Hepatocyte (in vitro differentiated cells): ENCODE data around the gene LLPH. TPM values are rescaled to one million over a fixed set of nuclear protein-coding genes. Genes with fewer than 3 reads are reported as not detected.
"Not testable (repeated sequence)": the region's sequence is repeated elsewhere in the genome, so short reads cannot be mapped to it uniquely, and the experiment has no call there.

Source experiments
- DNase-seq: peaks from one replicate; pipeline ENCODE4 v3.0.0-alpha.2; 2016; ENCODE audit warnings: low spot score
- H2AFZ ChIP-seq: fragments of 200-600 bp; sonication (generic); 2 replicates; pipeline ENCODE4 v1.6.0; 2016; ENCODE audit warnings: antibody characterized with exemption, mild to moderate bottlenecking
- H3K27ac ChIP-seq: fragments of 200-600 bp; sonication (generic); 2 replicates; pipeline ENCODE4 v1.5.1; 2016; ENCODE audit warnings: mild to moderate bottlenecking
- H3K27me3 ChIP-seq: fragments of 200-600 bp; sonication (generic); 2 replicates; pipeline ENCODE4 v1.6.1; 2016
- H3K36me3 ChIP-seq: fragments of 200-600 bp; sonication (generic); replicated peaks from 2 replicates; pipeline ENCODE4 v1.5.1; 2016; ENCODE audit warnings: low read depth; ENCODE audit not compliant: insufficient read depth
- H3K4me1 ChIP-seq: fragments of 200-600 bp; sonication (generic); 2 replicates; pipeline ENCODE4 v1.5.1; 2016; ENCODE audit warnings: mild to moderate bottlenecking, moderate library complexity; ENCODE audit not compliant: insufficient read depth
- H3K4me2 ChIP-seq: fragments of 200-600 bp; sonication (generic); 2 replicates; pipeline ENCODE4 v1.6.0; 2016
- H3K4me3 ChIP-seq: fragments of 200-600 bp; sonication (generic); 2 replicates; pipeline ENCODE4 v1.5.1; 2016; ENCODE audit warnings: mild to moderate bottlenecking
- H3K79me2 ChIP-seq: fragments of 200-600 bp; sonication (generic); 2 replicates; pipeline ENCODE4 v1.6.0; 2017; ENCODE audit warnings: mild to moderate bottlenecking
- H3K9me2 ChIP-seq: fragments of 200-600 bp; sonication (generic); replicated peaks from 2 replicates; pipeline ENCODE4 v1.6.0; 2017; ENCODE audit warnings: mild to moderate bottlenecking; ENCODE audit not compliant: insufficient read depth
- H3K9me3 ChIP-seq: fragments of 200-600 bp; sonication (generic); 2 replicates; pipeline ENCODE4 v1.5.1; 2016; ENCODE audit warnings: low read depth, mild to moderate bottlenecking
- H4K20me1 ChIP-seq: fragments of 200-600 bp; sonication (generic); 2 replicates; pipeline ENCODE4 v1.6.0; 2016; ENCODE audit warnings: mild to moderate bottlenecking; ENCODE audit not compliant: insufficient read depth, poor library complexity, severe bottlenecking
- EZH2 ChIP-seq: fragments of 200-600 bp; sonication (generic); IDR thresholded peaks from 2 replicates; pipeline ENCODE4 v1.6.1; 2016; ENCODE audit warnings: antibody characterized with exemption, mild to moderate bottlenecking, borderline replicate concordance
- EZH2phosphoT487 ChIP-seq: fragments of 200-600 bp; sonication (generic); IDR thresholded peaks from one replicate; pipeline ENCODE4 v1.6.1; 2018; ENCODE audit warnings: antibody characterized with exemption, mild to moderate bottlenecking, low read depth, moderate library complexity; ENCODE audit not compliant: unreplicated experiment, severe bottlenecking
- WGBS: methylation state at CpG from one replicate; pipeline ENCODE4 v1.1.6; 2016; ENCODE audit warnings: low lambda C conversion rate; ENCODE audit errors: missing lambda C conversion rate; 5-methylcytosine and 5-hydroxymethylcytosine counted together
- polyA plus RNA-seq: library from polyadenylated mRNA; unstranded; fragments of >200 nt; fragmentation: Nextera tagmentation; extraction: Ambion mirVana; gene quantifications from 2 replicates; pipeline ENCODE4 v1.2.1, GENCODE V29; 2016
- total RNA-seq: library from RNA; depleted of rRNA; stranded (reverse); fragments of >200 nt; gene quantifications from 2 replicates; pipeline ENCODE4 v1.2.3, GENCODE V29; 2014
- TF ChIP-seq, protein P1 (sequence below): fragments of 200-600 bp; sonication (generic); IDR thresholded peaks from 2 replicates; pipeline ENCODE4 v1.5.1; 2016; ENCODE audit warnings: antibody characterized with exemption, mild to moderate bottlenecking; ENCODE audit not compliant: poor library complexity

The LLPH gene
- total RNA-seq (17.4 and 20.3 TPM in 2 replicates), polyA plus RNA-seq (41.1 and 41.4 TPM in 2 replicates)

GRCh38 chr12:66130267-66131066, at the start of gene LLPH:
TSS of gene LLPH (minus strand) at chr12:66130750. CDS start at chr12:66129106, 1,644 bp downstream.
- Histone ChIP-seq H3K9me3 (no peaks in the 10 kb centered on the region), H3K4me1 (peaks cover 20% of the 10 kb centered on the region), H3K36me3 (no peaks in the 10 kb centered on the region), H2AFZ (peak within 1 kb of the TSS; percentile 84), H3K4me2 (peak within 1 kb of the TSS; percentile 88), H3K9me2 (no peaks in the 10 kb centered on the region), H3K27ac (peak within 1 kb of the TSS; percentile 77), H4K20me1 (no peaks in the 10 kb centered on the region), H3K4me3 (peak within 1 kb of the TSS; percentile 90), H3K27me3 (no peaks in the 10 kb centered on the region), H3K79me2 (peaks cover 37% of the 10 kb centered on the region)
- TF ChIP-seq EZH2 (no peak), EZH2phosphoT487 (no peak)
- TF ChIP-seq, protein P1, sequence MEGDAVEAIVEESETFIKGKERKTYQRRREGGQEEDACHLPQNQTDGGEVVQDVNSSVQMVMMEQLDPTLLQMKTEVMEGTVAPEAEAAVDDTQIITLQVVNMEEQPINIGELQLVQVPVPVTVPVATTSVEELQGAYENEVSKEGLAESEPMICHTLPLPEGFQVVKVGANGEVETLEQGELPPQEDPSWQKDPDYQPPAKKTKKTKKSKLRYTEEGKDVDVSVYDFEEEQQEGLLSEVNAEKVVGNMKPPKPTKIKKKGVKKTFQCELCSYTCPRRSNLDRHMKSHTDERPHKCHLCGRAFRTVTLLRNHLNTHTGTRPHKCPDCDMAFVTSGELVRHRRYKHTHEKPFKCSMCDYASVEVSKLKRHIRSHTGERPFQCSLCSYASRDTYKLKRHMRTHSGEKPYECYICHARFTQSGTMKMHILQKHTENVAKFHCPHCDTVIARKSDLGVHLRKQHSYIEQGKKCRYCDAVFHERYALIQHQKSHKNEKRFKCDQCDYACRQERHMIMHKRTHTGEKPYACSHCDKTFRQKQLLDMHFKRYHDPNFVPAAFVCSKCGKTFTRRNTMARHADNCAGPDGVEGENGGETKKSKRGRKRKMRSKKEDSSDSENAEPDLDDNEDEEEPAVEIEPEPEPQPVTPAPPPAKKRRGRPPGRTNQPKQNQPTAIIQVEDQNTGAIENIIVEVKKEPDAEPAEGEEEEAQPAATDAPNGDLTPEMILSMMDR = no peak
- 1% methylated on average over 43 of the region's 49 CpGs for WGBS
- DNase-seq = peak; percentile 94

- TF ChIP-seq, protein P1 = no peak
- TF ChIP-seq EZH2 (no peak), EZH2phosphoT487 (no peak)
- Histone ChIP-seq H3K4me2 (peak overlapping the region; percentile 2), H4K20me1 (no peaks in the 10 kb centered on the region), H3K36me3 (no peaks in the 10 kb centered on the region), H3K9me2 (no peaks in the 10 kb centered on the region), H3K27me3 (peaks cover 6% of the 10 kb centered on the region), H3K4me1 (peaks cover 11% of the 10 kb centered on the region), H3K79me2 (no peaks in the 10 kb centered on the region), H3K4me3 (no peak overlapping the region), H2AFZ (no peak overlapping the region), H3K9me3 (no peaks in the 10 kb centered on the region), H3K27ac (no peak overlapping the region)
- DNase-seq = no peak
- WGBS = 66% methylated on average over 1 of the region's 1 CpG
These were observed 45.8 kb upstream of the LLPH start for GRCh38 chr12:66176105-66176900.

DNA sequence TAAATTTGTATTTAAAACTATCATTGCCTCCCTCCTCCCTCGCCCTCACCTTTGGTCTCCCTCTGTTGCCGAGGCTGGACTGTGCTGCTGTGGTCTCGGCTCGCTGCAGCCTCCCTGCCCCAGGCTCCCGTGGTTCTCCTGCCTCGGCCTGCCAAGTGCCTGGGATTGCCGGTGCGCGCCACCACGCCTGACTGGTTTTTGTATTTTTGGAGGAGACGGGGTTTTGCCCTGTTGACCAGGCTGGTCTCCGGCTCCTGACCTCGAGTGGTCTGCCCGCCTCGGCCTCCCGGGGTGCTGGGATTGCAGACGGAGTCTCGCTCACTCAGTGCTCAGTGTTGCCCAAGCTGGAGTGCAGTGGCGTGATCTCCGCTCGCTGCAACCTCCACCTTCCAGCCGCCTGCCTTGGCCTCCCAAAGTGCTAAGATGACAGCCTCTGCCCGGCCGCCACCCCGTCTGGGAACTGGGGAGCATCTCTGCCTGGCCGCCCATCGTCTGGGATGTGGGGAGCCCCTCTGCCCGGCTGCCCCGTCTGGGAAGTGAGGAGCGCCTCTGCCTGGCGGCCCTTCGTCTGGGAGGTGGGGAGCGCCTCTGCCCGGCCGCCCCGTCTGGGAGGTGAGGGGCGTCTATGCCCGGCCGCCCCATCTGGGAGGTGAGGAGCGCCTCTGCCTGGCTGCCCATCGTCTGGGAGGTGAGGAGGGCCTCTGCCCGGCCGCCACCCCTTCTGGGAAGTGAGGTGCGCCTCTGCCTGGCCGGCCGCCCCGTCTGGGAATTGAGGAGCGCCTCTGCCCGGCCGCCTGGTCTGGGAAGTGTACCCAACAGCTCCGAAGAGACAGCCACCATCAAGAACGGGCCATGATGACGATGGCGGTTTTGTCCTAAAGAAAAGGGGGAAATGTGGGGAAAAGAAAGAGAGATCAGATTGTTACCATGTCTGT, 44.1 kb upstream of the LLPH start:
- not testable (repeated sequence) for H3K27me3 ChIP-seq, H3K27ac ChIP-seq, H3K4me3 ChIP-seq, DNase-seq, H3K4me2 ChIP-seq, H3K9me3 ChIP-seq, H3K36me3 ChIP-seq, H3K79me2 ChIP-seq, H2AFZ ChIP-seq, H3K9me2 ChIP-seq, H4K20me1 ChIP-seq
- 93% methylated on average over 34 of the region's 54 CpGs for WGBS
- H3K4me1 ChIP-seq = peaks cover 14% of the 10 kb centered on the region
